ENCODE data around the gene METTL9. TPM values are rescaled to one million over a fixed set of nuclear protein-coding genes. Genes with fewer than 3 reads are reported as not detected.
"Not testable (repeated sequence)": the region's sequence is repeated elsewhere in the genome, so short reads cannot be mapped to it uniquely, and the experiment has no call there.

Gene METTL9
- total RNA-seq, 8 experiments from 2014 or later, result 33.6 to 124 (median 113) TPM

DNA sequence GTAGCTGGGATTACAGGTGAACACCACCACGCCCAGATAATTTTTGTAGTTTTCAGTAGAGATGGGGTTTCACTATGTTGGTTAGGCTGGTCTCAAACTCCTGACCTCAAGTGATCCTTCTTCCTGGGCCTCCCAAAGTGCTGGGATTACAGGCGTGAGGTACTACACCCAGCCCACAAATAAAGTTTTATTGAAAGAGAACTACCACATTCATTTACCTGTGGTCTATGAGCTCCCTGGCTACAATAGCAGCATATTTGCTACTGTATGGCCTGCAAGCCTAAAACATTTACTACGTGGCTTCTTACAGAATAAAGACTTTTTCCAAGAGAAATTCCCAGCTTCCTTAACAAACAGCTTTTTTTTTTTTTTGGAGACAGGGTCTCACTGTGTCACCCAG, 3.4 kb downstream of the METTL9 start:
- in situ Hi-C loops (cut with MboI; ENCODE audit: low pct_unique_long_range_greater_than_20kb in 2 of 9, low sequenced_read_pairs in 9 of 9, unreplicated experiment in 9 of 9), result no loop called here
- no peak for ATAC-seq (replicated peaks in 6 of 8)
- no peak overlapping the region for H3K4me3 ChIP-seq
- H3K4me1 ChIP-seq (replicated peaks in 1 of 2), result peaks cover 24 to 34% of the 10 kb centered on the region in 2 donors
- WGBS, 10 experiments, result 83 to 100% (median 100%) methylated on average over 1 to 3 of the region's 3 CpGs; no CpG with 5 or more reads in 3 of the 10 experiments
- H3K27ac ChIP-seq, result no peak overlapping the region

DNA sequence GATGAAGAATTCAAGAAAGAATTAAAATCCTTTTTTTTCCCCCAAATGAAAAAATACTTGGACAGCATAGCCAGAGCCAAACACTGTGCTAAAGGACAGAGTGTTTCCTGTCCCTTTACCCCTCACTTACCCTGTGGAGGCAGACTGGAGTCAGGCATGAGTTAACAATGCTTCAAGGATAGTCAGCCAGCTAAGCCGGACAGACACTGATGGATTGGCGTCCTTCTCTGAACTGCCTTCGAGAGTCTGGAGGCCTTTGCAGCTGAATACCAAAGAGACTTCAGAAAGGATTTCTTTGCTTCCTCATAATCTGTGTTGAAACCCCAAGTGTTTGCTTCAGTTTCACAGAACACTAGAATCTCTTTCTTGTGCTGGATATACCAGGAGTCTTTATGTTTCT, 4.6 kb downstream of the METTL9 start:
- no peak overlapping the region for H3K4me3 ChIP-seq
- H3K27ac ChIP-seq, result no peak overlapping the region
- in situ Hi-C loops (cut with MboI; ENCODE audit: low pct_unique_long_range_greater_than_20kb in 2 of 9, low sequenced_read_pairs in 9 of 9, unreplicated experiment in 9 of 9), result no loop called here
- peak in 3 of 8 experiments; percentile 15 to 24 (median 21) for ATAC-seq (replicated peaks in 6 of 8)
- WGBS, 10 experiments, result 0 to 75% (median 7%) methylated on average over 2 to 3 of the region's 3 CpGs; no CpG with 5 or more reads in 4 of the 10 experiments
- H3K4me1 ChIP-seq (replicated peaks in 1 of 2), result peaks cover 20 to 34% of the 10 kb centered on the region in 2 donors

DNA sequence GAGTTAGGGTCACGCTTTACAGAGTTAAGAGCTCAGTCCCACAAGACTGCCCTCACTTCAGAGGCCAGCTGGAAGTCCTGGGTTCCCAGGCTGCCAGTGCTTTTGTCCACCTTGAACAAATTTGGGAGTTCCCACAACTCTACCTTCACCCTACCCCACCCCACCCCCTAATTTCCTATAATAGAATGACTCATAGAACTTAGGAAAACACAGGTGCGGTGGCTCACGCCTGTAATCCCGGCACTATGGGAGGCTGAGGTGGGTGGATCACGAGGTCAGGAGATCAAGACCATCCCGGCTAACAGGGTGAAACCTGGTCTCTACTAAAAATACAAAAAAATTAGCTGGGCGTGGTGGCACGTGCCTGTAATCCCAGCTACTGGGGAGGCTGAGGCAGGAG, 6.5 kb downstream of the METTL9 start:
- in situ Hi-C loops (cut with MboI; ENCODE audit: low pct_unique_long_range_greater_than_20kb in 2 of 9, low sequenced_read_pairs in 9 of 9, unreplicated experiment in 9 of 9); H3K27ac ChIP-seq; H3K4me3 ChIP-seq; ATAC-seq (replicated peaks in 6 of 8): not testable (repeated sequence)
- 60 to 100% (median 100%) methylated on average over 1 to 8 of the region's 8 CpGs; no CpG with 5 or more reads in 2 of the 10 experiments for WGBS, 10 experiments
- peaks cover 26 to 51% of the 10 kb centered on the region in 2 donors for H3K4me1 ChIP-seq (replicated peaks in 1 of 2)

DNA sequence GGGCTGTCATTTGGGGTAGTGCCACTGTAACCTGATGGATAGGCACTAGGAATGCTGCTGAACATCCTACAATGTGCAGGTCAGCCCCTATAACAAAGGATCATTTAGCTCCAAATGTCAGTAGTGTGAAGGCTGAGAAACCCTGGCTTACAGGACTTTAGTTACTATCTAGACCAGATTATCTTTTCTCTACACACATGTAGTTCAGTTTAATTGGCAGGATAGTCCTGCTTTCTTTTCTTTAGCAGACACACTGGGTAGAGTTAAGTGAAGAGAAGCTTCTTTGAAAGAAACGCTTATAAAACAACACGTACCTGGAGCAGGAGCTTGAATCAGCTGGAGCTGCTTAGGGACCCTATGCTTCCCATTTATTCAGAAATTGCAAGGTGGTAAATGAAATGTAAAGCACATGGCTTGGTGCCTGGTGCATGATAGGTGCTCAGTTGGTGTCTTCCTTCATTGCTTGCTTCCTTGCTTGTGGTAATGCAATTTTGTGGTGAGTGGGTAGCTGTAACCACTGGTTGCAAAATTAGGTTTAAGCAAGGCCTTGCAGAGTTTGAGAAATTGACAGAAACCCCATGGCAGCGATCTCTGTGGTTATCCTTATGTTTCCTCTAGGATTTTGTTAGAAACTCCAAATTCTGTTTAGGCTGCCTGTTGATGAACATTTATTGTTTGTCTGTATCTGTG, 9.4 kb downstream of the METTL9 start:
- in situ Hi-C loops (cut with MboI; ENCODE audit: low pct_unique_long_range_greater_than_20kb in 2 of 9, low sequenced_read_pairs in 9 of 9, unreplicated experiment in 9 of 9), result no loop called here
- no peak for ATAC-seq (replicated peaks in 6 of 8)
- Histone ChIP-seq H3K4me3 (no peak overlapping the region), H3K27ac (no peak overlapping the region), H3K4me1 (replicated peaks in 1 of 2) (peaks cover 28 to 54% of the 10 kb centered on the region in 2 donors)
- 60 to 100% (median 100%) methylated on average over 1 to 3 of the region's 3 CpGs; no CpG with 5 or more reads in 2 of the 10 experiments for WGBS, 10 experiments

DNA sequence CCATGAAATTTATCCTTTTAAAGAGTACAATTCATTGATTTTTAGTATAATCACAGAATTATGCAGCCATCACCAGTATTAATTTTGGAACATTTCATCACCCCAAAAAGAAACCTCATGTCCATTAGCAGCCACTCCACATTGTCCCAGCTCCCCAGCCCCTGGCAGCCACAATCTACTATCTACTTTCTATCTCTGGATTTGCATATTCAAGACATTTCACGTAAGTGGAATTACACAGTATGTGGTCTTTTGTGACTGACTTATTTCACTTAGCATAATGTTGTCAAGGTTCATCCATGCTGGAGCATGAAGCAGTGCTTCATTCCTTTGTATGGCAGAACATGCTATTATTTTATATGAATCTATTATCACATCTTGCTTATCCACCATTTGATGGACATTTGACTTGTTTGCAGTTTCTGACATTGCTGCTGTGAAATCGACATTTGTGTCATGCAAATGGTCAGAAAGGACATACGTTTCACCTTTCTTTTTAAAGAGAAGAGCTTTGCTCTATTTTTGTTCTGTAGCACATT, 10.7 kb downstream of the METTL9 start:
- no peak overlapping the region for H3K4me3 ChIP-seq
- ATAC-seq (replicated peaks in 6 of 8), result peak in 5 of 8 experiments; percentile 27 to 92 (median 80)
- in situ Hi-C loops (cut with MboI; ENCODE audit: low pct_unique_long_range_greater_than_20kb in 2 of 9, low sequenced_read_pairs in 9 of 9, unreplicated experiment in 9 of 9), result no loop called here
- 17 to 100% (median 48%) methylated on average over 1 to 3 of the region's 3 CpGs; no CpG with 5 or more reads in 2 of the 10 experiments for WGBS, 10 experiments
- peak overlapping the region in 1 of 2 donors; percentile 61 for H3K27ac ChIP-seq
- peaks cover 16 to 42% of the 10 kb centered on the region in 2 donors for H3K4me1 ChIP-seq (replicated peaks in 1 of 2)

DNA sequence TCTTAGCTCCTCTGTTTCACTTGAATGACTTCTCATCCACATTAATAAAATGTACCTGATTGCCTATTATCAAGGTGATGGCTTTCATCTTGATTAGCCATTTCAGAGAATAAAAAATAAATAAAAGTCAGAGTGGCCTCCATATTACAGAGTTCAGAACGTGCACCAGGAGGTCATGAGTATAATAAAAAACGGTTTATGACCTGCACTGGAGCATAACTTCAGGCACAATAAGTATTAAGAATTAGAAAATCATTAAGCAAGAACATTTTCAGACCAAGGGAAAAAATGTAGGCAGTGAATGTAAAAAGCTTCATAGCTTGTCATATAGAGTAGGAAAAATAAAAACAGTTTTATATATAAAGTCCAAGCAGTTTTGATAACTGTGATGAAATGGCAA, 11.4 kb downstream of the METTL9 start:
- H3K4me1 ChIP-seq (replicated peaks in 1 of 2), result peaks cover 16 to 42% of the 10 kb centered on the region in 2 donors
- 61 to 100% (median 78%) methylated on average over 2 of the region's 2 CpGs; no CpG with 5 or more reads in 4 of the 10 experiments for WGBS, 10 experiments
- no peak overlapping the region for H3K4me3 ChIP-seq
- no peak overlapping the region for H3K27ac ChIP-seq
- no peak for ATAC-seq (replicated peaks in 6 of 8)
- in situ Hi-C loops (cut with MboI; ENCODE audit: low pct_unique_long_range_greater_than_20kb in 2 of 9, low sequenced_read_pairs in 9 of 9, unreplicated experiment in 9 of 9), result no loop called here

DNA sequence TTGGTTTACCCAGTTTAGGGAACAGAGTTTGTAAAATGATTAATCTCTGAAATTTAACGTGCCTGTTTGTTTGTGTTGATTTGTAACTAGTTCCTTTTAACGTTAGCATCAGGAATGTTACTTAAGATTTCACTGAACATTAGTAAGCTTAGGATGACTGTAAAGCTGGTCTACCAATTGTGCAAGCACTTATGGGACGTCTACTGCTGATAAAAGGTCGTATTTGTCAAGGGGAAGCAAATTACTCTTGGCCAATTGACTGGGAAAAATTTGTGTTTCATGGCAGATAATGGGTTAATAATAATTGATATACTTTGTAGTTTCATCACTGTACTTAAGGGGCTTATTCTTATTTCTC, 11.8 kb downstream of the METTL9 start:
- ATAC-seq (replicated peaks in 6 of 8), result no peak
- in situ Hi-C loops (cut with MboI; ENCODE audit: low pct_unique_long_range_greater_than_20kb in 2 of 9, low sequenced_read_pairs in 9 of 9, unreplicated experiment in 9 of 9), result no loop called here
- no peak overlapping the region for H3K4me3 ChIP-seq
- WGBS, 10 experiments, result 0 to 82% (median 63%) methylated on average over 2 to 4 of the region's 4 CpGs; no CpG with 5 or more reads in 1 of the 10 experiments
- H3K27ac ChIP-seq, result no peak overlapping the region
- peaks cover 16 to 42% of the 10 kb centered on the region in 2 donors for H3K4me1 ChIP-seq (replicated peaks in 1 of 2)

DNA sequence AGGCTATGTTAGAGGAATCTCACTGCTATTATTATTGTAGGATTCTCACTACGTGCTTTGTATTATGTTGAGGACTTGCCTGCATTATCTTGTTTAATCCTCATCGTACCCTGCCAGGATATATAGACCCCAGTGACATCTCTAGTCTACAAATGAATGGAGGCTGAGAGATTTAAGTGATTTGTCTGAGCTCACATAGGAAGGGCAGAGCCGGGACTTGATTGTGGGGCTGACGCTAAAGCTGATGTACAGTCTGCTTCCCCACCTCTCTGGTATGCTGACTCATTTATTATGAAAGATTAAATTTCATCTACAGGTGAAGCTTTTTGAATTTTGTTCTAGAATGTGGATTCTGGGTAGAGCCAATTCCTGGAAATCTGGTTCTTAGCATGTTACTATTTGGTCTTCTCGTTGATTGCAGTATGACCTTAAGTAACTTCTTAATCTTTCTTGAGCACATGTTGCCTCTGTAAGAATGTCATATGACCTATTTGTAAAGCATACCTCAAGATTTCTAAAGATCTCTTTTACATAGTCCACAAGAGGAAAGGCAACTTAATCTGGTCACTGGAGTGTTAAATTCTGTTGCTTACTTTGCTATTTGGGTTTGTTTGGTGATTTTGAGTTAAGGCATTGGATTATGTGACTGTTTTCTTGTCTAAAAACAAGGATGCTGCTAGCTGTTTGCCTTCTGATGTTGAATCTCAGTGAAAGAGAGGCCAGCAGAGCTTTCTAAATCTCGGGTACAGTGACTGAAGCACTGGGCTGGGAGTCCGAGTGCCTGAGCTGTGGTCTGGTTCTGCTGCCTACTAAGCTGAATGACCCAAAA, 12.4 kb downstream of the METTL9 start:
- ATAC-seq (replicated peaks in 6 of 8), result peak; percentile 22 to 77 (median 52)
- H3K4me1 ChIP-seq (replicated peaks in 1 of 2), result peaks cover 16 to 42% of the 10 kb centered on the region in 2 donors
- WGBS, 10 experiments, result 21 to 100% (median 67%) methylated on average over 1 to 4 of the region's 7 CpGs; no CpG with 5 or more reads in 1 of the 10 experiments
- in situ Hi-C loops (cut with MboI; ENCODE audit: low pct_unique_long_range_greater_than_20kb in 2 of 9, low sequenced_read_pairs in 9 of 9, unreplicated experiment in 9 of 9), result no loop called here
- H3K4me3 ChIP-seq, result no peak overlapping the region
- H3K27ac ChIP-seq, result no peak overlapping the region

DNA sequence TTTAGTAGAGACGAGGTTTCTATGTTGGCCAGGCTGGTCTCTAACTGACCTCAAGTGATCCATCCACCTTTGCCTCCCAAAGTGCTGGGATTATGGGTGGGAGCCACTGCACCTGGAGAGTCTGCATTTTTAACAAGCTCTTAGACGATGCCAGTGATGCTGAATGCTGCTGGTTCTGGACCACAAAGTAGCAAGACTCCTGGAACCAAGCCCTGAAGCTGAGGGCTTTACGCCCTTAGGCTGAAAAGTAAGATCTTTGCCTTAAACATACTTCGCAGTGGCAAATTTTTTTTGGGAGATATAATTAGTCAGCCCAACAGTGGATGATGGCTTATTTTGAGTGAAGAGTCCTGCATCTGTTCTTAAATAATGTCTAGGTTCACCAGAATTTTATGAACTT, 14.0 kb downstream of the METTL9 start:
- in situ Hi-C loops (cut with MboI; ENCODE audit: low pct_unique_long_range_greater_than_20kb in 2 of 9, low sequenced_read_pairs in 9 of 9, unreplicated experiment in 9 of 9), result no loop called here
- whole genome bisulfite sequencing, 10 experiments, result 90 to 100% (median 96%) methylated on average over 2 to 4 of the region's 4 CpGs; no CpG with 5 or more reads in 3 of the 10 experiments
- ATAC-seq (replicated peaks in 6 of 8), result no peak
- H3K4me3 ChIP-seq, result no peak overlapping the region
- H3K27ac ChIP-seq, result no peak overlapping the region
- H3K4me1 ChIP-seq (replicated peaks in 1 of 2), result peaks cover 16 to 42% of the 10 kb centered on the region in 2 donors

DNA sequence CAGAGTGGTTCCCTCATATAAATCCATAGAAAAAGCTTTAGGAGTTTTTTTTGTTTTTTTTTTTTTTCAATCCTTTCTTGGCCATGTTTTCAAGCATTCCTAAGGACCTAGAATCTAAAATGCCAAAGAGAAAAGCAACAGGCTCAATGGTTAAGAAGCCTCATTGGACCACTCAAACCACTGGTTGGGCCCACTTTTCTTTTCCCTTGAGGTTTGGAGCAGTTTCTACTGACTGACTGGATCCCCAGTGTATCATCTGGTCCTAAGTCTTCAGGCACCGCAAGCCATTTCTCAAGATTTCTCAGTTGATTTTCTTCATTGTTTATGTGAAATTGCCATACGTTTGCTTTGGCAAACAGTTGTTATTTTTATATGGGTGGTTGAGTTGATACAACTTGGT, 14.4 kb downstream of the METTL9 start:
- Histone ChIP-seq H3K4me3 (no peak overlapping the region), H3K4me1 (replicated peaks in 1 of 2) (peaks cover 16 to 40% of the 10 kb centered on the region in 2 donors), H3K27ac (no peak overlapping the region)
- in situ Hi-C loops (cut with MboI; ENCODE audit: low pct_unique_long_range_greater_than_20kb in 2 of 9, low sequenced_read_pairs in 9 of 9, unreplicated experiment in 9 of 9), result no loop called here
- ATAC-seq (replicated peaks in 6 of 8), result no peak
- whole genome bisulfite sequencing, 10 experiments, result 86 to 100% (median 100%) methylated on average over 1 to 2 of the region's 2 CpGs; no CpG with 5 or more reads in 1 of the 10 experiments

DNA sequence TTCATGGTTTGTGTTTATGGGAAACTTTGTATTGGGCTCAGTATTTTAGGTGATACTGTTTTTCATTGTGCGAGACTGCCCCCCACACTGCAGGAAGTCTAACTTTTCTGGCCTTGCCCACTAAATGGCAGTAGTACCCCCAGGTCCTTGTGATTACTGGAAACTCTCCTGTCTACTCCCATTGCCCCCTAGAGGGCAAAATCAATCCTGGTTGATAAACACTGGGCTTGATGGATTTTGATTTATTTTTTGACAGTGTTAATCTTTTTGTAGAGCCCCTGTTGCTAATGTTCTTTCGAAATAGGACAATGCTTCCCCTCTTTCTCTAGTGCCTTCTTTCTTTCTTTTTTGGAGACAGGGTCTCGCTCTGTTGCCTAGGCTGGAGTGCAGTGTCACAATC, 15.5 kb downstream of the METTL9 start:
- no peak for ATAC-seq (replicated peaks in 6 of 8)
- WGBS, 10 experiments, result 83 to 100% (median 100%) methylated on average over 1 to 3 of the region's 3 CpGs; no CpG with 5 or more reads in 3 of the 10 experiments
- H3K27ac ChIP-seq, result no peak overlapping the region
- peaks cover 16 to 29% of the 10 kb centered on the region in 2 donors for H3K4me1 ChIP-seq (replicated peaks in 1 of 2)
- H3K4me3 ChIP-seq, result no peak overlapping the region
- in situ Hi-C loops (cut with MboI; ENCODE audit: low pct_unique_long_range_greater_than_20kb in 2 of 9, low sequenced_read_pairs in 9 of 9, unreplicated experiment in 9 of 9), result no loop called here

DNA sequence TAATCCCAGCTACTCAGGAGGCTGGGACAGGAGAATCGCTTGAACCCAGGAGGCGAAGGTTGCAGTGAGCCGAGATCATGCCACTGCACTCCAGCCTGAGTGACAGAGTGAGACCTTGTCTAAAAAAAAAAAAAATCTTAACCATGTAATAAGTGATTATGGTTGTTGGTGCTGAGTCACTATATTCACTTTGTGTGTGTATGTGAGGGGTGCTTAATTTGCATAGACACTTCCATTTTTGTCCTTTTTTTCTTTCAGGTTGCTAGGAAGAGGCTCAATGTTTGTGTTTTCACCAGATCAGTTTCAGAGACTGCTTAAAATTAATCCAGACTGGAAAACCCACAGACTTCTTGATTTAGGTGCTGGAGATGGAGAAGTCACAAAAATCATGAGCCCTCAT, 18.2 kb downstream of the METTL9 start:
- ATAC-seq (replicated peaks in 6 of 8), result peak in 2 of 8 experiments; percentile 48 to 67
- Histone ChIP-seq H3K4me1 (replicated peaks in 1 of 2) (peaks cover 0 to 2% of the 10 kb centered on the region in 2 donors), H3K4me3 (no peak overlapping the region), H3K27ac (no peak overlapping the region)
- in situ Hi-C loops (cut with MboI; ENCODE audit: low pct_unique_long_range_greater_than_20kb in 2 of 9, low sequenced_read_pairs in 9 of 9, unreplicated experiment in 9 of 9), result no loop called here
- WGBS, 10 experiments, result 100% methylated on average over 1 of the region's 3 CpGs; no CpG with 5 or more reads in 9 of the 10 experiments

DNA sequence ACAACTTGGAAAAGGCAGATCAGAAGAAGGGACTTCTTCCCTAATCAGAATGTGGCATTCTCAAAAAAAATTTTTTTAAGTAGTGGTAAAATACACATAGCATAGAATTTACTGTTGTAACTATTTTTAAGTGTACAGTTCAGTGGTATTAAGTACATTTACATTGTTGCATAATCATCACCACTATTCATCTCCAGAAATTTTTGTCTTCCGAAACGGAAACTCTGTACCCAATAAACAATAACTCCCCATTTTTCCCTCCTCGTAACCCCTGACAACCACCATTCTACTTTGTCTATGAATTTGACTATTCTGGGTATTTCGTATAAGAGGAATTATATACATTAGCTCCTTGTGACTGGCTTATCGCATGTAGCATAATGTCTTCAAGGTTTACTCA, 18.9 kb downstream of the METTL9 start:
- 90 to 100% (median 95%) methylated on average over 4 to 5 of the region's 5 CpGs; no CpG with 5 or more reads in 2 of the 10 experiments for WGBS, 10 experiments
- Histone ChIP-seq H3K4me3 (no peak overlapping the region), H3K27ac (no peak overlapping the region), H3K4me1 (replicated peaks in 1 of 2) (no peaks in the 10 kb centered on the region)
- ATAC-seq (replicated peaks in 6 of 8), result no peak
- in situ Hi-C loops (cut with MboI; ENCODE audit: low pct_unique_long_range_greater_than_20kb in 2 of 9, low sequenced_read_pairs in 9 of 9, unreplicated experiment in 9 of 9), result no loop called here

Measured in motor neuron (in vitro differentiated cells).